HG03565 (cell line): Measurements from ENCODE around the gene F8A3.
"Not testable (repeated sequence)": the region's sequence is repeated elsewhere in the genome, so short reads cannot be mapped to it uniquely, and the experiment has no call there.

Experiments used
- ATAC-seq: cut with Tn5 transposase; IDR thresholded peaks from one replicate; pipeline ENCODE4 v1.9.1; 2021; ENCODE audit warnings: mild to moderate bottlenecking, moderate library complexity; ENCODE audit not compliant: unreplicated experiment

The F8A3 gene

GRCh38 chrX:155458471-155458870 lies at the start of gene F8A3:
Gene F8A3, minus strand, starts transcription at chrX:155458620. Its CDS starts 20 bp downstream, at chrX:155458600.
- peak; percentile 54 for ATAC-seq

GRCh38 chrX:155505296-155505695 lies 46.9 kb upstream of the F8A3 start:
- no peak for ATAC-seq

GRCh38 chrX:155495134-155495533 lies 36.7 kb upstream of the F8A3 start:
- ATAC-seq: not testable (repeated sequence)

GRCh38 chrX:155491421-155491820 lies 33.0 kb upstream of the F8A3 start:
- not testable (repeated sequence) for ATAC-seq

DNA sequence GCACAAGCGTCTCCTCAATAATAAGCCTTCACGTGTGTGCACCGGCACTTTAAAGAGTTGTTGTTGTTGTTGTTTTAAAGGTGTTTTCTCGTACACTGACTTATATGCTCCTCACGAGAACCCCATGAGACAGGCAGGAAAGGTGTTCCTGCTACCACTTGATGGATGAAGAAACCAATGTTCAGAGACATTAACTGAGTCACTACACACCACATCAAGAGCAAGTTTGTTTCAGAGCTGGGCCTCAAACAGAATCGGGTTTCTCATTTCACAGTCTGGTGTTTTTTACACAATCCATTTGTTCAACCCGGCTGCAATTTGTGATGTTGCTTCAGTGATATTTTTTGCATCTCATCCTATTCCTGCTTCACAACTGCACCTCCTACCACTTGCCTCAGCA lies 18.7 kb upstream of the F8A3 start:
- ATAC-seq: not testable (repeated sequence)

- peak; percentile 56 for ATAC-seq
These were observed 8.0 kb upstream of the F8A3 start for GRCh38 chrX:155466269-155466938.

DNA sequence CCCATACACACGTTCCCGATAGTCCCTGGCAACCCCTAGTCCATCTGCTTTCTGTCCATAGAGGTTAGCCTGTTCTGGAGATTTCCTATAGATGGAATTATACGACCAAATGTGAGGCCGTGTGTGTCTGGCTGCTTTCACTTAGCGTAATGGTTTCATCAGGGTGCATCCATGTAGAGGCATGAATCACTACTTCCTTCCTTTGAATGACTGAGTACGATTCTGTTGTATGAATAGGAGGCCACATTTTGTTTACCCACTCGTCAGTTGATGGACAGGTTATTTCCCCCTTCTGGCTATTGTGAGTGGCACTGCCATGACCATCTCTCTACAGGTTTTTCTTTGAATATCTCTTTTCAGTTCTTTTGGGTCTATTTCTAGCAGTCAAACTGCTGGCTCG lies 2.1 kb upstream of the F8A3 start:
- not testable (repeated sequence) for ATAC-seq

DNA sequence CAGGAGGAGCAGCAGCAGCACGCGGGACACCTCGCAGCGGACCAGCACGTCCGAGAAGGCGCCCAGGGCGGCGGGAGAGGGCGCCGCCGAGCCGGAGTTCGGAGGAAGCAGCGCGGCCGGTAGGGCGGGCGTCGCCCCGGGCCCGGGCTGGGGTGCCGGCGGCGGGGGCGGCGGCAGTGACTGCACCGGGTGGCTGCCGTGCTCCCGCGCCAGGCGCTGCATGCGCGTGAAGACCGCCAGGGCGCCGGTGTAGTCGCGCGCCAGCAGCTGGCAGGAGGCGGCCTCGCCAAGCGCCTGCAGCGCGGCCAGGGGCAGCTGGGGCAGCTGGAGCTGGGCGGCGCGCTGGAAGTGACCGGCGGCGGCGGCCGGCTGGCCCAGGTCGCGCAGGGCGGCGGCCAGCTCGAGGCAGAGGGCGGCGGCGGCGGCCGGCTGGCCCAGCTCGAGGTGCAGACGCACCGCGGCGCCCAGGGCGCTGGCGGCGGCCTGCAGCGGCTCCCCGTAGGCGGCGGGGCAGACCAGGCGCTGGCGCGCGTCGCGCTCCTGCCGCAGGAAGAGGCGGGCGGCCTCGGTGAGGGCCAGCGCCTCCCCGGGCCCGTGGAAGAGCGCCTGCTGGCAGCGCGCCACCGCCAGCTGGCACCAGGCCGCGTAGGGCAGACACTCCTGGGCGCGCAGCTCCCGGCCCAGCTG lies 516 bp downstream of the F8A3 start:
- peak; percentile 32 for ATAC-seq

DNA sequence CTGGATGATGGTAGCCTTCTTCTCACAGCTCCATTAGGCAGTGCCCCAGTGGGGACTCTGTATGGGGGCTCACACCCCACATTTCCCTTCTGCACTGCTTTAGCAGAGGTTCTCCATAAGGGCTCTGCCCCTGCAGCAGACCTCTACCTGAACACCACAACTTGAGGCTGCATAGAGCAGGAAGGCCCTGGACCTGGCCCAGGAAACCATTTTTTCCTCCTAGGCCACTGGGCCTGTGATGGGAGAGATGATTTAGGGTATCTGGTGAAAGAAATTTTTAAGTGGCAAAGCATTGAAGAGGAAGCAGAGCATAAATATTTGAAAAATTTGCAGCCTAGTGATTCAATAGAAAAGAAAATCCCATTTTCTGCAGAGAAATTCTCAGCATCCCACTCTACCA lies 17.3 kb downstream of the F8A3 start:
- ATAC-seq: no peak

GRCh38 chrX:155435744-155436112 lies 22.7 kb downstream of the F8A3 start:
- no peak for ATAC-seq

DNA sequence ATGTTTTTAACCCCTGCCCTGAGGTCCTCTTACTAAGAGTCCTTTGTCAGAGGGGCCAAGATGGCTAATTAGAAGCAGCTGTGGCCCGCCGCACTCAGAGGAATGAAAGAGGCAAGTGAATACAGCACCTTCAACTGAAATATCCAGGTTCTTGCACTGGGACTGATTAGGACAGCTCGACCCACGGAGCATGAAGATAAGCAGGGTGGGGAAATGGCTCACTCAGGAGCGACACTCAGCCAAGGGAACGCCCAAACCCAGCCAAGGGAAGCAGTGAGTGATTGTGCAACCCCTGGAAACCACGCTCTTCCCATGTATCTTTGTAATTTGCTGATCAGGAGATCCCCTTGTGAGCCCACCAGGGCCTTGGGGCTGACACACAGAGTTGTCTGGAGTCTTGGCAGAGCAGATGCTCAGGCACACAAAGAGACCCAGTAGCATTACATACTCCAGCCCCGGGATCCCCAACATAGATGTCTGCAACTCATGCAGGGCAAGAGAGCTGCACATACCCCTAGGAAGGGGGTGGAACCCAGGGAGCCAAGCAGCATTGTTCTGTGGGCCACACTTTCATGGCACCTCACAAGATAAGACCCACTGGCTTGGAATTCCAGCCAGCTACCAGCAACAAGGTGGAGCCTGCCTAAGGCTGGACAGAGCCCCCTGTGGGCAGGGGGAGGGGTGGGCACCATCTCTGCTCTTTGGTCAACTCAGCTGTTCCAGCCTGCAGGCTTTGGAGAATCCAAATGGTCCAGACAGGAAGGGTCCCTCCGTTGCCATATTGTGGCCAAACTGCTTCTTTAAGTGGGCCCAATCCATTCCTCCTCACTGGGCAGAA lies 23.3 kb downstream of the F8A3 start:
- no peak for ATAC-seq

GRCh38 chrX:155417769-155418168 lies 40.7 kb downstream of the F8A3 start:
- ATAC-seq: no peak
